IPS-NIHi7 (cell line): ENCODE results near the gene MED9.
A peak's percentile ranks its signal among the peaks of the same experiment; 100 is the strongest.

Source experiments
- DNase-seq: peaks from one replicate; pipeline ENCODE4 v3.0.0; 2012; ENCODE audit warnings: mixed read lengths; ENCODE audit errors: extremely low spot score

Gene MED9

GRCh38 chr17:17504341-17505140 lies 27.7 kb downstream of the MED9 start:
- DNase-seq: no peak

- no peak for DNase-seq
These were observed 28.4 kb downstream of the MED9 start for GRCh38 chr17:17505151-17505550.

DNA sequence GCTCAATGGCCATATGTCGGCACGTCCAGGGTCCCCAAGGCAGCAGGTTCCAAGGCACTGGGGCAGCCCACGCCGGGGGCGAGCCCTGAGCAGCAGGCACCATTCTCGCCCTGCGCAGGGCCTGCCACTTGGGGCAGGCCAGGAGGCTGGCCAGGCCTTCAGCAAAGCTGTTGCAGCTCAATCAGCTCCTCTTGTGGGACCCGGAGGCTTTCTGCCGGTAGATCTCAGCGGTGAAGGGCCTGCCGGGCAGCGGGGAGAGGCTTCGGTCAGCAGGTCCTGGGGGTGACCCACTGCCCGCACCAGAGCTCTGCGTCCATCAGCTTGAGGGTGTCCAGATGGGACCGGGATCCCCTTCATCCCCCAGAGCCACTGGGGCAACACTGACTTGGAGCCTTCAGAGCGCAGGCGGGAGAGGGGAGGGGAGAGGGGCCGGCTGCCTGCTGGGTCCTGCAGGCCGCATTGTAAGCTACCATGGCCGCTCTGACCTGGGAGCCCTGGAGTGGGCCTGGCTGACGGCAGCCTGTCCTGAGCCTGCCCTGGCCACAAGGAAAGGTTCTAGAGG lies 28.9 kb downstream of the MED9 start:
- DNase-seq: no peak

DNA sequence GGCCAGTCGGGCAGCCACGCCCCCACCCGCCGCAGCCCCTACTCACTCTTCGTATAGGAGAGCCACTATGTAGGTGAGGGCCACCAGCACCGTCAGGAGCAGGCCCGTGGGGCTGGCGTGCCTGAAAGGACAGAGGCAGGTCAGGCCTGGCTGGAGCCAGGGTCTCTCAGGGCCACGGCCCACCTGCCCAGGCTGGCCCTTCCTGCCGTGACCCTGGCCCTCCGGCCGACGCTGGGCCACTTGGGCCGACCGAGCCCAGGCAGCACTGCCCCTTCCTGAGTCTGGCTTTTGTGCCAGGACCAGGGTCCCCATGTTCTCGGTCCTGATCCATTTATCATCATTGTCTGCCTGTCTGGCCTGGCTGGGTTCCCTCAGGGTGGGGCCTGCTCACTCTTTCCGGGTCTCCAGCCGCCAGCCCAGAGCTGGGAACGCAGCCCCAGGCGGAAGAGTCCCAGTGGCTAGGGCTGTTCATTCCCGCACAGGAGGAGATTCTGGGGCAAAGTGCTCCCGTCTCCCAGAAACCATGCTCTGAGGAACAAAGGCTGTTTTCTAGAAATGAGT lies 29.5 kb downstream of the MED9 start:
- no peak for DNase-seq

- no peak for DNase-seq
These were observed 30.2 kb downstream of the MED9 start for GRCh38 chr17:17506893-17507464.

DNA sequence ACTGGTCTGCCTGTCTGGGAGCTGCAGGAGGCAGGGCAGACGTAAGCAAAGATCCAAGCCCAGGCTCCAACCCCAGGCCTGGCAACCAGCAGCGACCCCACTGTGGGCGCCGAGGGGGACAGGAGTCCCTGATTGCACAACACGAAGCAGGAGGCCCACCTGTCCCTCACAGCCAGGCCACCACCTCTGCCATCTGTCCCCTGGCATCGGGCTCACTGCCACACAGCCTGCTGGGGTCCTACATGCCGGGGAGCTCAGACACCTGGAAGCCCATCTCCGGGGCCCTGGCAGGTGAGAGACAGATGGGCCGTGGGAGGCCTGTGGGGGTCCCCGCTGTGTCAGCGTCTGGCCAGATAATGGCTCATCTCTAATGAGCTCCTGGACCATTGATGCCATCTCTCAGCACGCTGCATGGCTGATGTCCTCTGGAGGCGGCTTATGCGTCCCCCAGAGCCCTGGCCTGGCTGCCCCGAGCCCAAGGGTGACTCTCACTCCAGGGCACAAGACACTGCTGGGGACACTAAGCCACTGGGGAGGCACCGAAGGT lies 30.7 kb downstream of the MED9 start:
- no peak for DNase-seq

- no peak for DNase-seq
These were observed 31.3 kb downstream of the MED9 start for GRCh38 chr17:17508019-17508535.

DNA sequence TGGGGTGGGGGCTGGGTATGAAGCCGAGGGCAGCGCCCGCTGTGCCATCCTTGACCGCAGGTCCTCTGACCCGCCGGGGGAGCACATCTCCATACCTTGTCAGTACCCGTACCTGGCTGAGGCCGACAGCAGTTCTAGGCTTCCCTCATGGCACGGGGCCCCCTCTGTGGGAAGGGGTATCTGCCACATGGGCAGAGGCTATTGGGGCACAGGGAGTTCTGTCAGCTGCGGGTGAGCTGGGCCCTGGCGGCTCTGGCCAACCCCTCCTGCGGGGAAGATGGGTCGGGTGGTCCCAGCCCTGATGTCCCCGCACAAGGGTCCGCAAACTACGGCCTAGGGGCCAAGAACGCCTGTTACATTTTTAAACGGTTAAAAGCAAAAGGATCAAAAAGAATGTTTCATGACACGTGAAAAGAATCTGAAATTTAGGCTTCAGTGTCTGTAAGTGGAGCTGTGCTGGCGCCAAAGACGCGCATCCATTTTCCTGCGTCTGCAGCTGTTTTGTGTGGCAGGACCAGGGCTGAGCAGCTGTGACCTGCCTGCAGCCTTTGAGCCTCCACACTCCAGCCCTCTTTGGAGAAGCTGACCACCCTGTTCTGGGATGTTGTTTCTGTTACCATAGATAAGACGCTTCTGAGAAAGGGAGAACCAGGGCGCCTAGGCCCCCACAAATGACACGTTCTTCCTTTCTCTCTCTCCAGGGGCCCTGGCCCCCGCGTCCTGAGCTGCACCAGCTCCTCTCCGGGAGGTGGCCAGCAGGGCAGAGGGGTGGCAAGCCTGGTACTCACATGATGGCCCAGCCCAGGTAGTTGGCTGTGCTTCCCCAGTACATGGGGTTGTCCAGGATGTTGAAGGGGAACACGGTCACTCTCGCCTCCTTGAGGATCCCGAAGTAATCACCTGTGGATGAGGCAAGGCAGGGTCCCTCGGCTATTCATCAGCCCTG lies 32.1 kb downstream of the MED9 start:
- no peak for DNase-seq

GRCh38 chr17:17509601-17510425 lies 33.0 kb downstream of the MED9 start:
- no peak for DNase-seq

DNA sequence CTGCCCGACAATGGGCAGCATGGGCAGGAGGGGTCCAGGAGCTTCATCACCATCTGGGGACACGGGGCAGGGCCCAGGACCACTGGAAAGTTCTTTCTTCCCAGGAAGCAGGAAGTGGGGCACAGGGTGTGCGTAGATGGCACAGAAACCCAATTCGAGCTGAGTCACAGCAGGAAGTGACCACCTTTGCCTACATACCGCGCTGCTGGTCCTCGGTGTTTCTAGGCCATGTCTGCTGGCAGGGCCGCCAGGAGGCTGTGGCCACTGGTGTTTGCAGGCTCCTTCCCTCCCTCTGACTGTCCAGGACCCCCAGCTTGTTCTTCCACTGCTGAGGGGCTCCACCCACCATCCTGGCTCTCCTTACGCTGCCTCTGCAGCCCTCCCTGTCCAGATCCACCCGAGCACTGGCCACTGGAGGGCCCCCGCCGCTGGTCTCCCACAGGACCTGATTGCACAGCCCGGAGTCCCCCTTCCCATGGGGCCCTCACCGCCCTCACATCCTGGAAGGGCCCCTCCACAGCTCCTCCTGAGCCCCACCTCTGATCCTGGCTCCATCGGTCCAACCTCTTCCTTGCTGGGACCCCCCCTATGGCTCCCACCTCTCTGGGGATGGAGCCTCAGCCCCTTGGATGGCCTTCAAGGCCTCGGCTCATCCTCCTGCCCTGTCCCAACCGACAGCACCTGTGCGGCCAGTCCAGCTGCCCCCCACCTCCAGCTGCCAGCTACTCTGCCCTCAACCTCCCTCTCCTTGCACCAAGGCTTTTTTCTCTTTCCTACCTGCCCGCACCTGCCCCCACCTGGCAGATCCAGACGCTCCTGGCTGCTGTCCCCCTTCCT lies 33.9 kb downstream of the MED9 start:
- no peak for DNase-seq

DNA sequence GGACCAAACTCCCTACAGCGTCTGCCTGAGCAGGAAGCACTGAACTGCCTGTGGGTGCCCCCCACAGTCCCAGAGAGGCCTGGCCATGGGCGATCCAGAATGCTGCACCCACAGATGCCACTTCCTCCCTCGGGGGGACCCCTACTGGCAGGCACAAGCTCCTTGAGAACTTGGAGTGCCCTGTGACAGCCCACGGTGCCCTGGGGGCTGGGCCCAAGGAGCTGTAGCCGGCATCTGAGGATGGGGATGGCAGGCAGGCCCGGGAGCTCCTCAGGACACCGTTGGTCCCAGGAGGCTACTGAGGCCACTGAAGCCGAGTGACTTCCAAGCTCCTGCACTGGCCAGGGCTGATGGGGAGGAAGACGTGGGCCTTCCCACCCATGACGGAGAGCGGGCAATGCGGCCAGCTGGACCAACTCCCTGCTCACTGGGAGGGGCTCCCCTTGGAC lies 34.5 kb downstream of the MED9 start:
- no peak for DNase-seq

DNA sequence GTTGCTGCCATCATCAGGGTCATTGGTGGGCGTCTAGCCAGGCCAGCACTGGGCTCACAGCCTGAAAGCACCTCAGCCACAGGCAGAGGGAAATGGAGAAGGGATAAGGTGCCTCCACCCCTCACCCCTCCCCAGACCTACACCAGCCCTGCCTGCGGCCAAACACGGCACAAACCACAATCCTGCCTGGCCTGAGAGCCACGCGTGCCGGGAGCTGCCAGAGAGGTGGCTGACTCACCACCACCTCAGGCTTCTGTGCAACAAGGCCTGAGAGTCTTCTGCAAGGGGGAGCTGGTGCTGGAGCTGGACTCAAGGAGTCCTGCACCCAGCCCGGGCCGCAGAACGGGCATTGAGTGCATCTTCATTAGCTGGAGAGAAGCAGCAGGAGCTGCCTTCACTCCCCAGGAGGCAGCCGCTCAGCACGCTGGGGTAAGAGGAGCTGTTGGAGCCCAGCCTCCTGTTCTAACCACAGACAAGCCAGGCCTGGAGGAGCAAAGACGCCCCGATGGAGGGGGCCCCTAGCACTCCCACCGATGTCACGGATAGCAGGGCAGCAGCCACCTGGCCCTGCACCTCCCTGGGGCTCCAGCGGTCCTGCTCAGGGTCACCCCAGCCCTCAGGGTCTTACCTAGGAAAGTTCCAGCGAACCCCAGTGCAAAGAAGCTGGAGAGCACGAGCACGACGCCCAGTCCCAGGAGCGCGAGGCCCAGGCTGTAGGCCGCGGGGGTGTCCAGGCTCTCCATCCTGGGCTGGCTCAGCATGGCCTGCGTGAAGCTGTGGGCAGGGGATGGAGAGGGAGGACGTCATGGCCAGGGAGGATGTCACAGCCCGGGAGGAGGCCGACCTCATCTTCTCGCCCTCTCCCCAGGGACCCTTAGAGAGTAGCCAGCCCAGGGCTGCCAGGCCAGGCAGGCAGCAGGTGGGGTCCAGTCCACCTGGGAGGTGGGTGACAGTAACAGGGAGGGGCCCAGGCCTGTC lies 35.4 kb downstream of the MED9 start:
- DNase-seq: no peak

DNA sequence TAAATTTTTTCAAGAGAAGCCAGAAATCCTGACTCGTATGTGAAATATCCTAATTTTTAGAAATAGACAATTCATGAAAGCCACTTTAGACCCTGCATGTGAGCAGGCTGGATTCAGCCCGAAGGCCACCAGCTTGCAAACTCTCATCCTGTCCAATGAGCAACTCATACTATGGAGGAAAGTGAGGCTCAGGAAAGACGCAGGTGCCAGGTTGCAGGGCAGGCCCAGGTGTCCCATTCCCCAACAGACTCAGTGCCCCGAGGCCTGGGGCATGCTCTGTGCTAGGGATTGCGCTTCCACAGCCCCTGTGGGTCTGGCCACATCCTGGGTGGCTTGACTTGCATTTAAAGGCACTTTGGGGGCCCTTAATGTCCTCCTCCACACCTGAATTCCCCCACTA lies 36.1 kb downstream of the MED9 start:
- no peak for DNase-seq

DNA sequence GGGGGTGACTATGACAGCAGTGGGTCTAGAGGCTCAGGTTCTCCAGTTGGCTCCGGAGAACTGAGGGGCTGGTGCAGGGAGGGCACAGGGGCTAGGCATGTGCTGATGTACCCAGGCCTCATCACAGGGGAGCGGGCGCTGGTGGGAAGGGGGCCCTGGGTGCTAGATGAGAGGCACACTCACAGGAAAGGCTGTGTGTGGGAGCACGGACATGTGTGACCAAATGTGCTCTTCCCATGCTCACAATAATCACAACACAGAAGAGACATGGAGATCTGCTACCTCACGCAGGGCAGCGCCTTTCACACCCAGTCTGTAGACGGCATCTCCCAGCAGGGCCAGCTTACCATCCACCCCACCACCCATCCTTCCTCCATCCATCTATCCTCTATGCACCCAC lies 36.8 kb downstream of the MED9 start:
- DNase-seq: no peak

GRCh38 chr17:17514361-17514992 lies 37.7 kb downstream of the MED9 start:
- no peak for DNase-seq

DNA sequence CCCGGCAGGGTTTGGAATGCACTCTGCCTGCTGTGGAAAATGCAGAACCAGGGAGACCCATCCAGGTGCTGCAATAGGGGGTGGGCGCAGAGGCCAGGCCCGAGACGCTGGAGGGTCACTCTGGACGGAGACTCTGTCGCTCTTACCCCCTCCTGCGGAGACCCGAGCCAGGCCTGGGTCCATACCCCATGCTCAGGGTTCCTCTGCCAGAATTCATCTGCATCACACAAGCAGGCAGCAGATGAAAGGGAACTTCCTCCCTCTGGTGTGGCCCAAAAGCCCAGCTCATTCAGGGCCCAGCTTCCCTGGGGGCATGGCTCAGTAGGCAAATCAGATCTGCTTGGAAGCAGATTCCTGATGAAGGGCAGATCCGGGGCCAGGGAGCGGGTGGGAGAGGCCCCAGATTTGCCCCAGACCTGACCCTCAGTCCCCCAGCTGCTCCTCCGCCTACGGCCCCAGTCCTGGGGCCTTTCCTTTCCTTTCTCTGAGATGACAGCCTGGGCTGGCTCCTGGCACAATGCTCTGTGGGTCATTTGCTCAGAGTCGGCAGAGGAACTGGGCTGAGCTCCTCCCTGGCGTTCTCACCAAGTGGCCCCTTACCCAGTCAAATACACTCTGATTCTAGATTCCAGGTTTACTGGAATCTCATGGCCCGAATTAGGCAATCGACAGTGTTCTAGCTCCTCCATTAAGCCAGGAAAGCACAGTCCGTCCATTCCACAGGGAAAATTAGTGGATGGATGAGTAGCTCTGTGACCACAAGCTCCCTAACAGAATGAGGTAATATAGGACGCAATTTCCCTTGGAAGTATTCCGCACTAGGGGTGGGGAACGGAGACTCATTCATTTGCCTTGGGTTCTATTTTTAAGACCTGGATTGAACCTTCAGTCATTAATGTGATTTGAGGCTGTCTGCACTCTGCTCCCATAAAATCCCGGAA lies 38.5 kb downstream of the MED9 start:
- DNase-seq: peak; percentile 70
